Fibroblast of lung (primary cell): Measurements from ENCODE around the gene KIF16B. TPM values are rescaled to one million over a fixed set of nuclear protein-coding genes. Genes with fewer than 3 reads are reported as not detected.

Source experiments
- DNase-seq, 2 donors: peaks; one replicate each; pipeline versions ENCODE4 v3.0.0 to v3.0.0-alpha.2; 2010; ENCODE audit warnings: low read depth in 2 of 2
- H2AFZ ChIP-seq: 2 replicates; pipeline ENCODE4 v1.5.1; 2012; ENCODE audit warnings: low read length, control low read depth, inconsistent platforms
- H3K27ac ChIP-seq: 2 replicates; pipeline ENCODE4 v1.5.1; 2011; ENCODE audit warnings: low read length, control low read depth; ENCODE audit not compliant: insufficient read depth
- H3K27me3 ChIP-seq: 2 replicates; pipeline ENCODE4 v1.5.1; 2011; ENCODE audit warnings: mild to moderate bottlenecking, low read length; ENCODE audit not compliant: control insufficient read depth, insufficient read depth
- H3K36me3 ChIP-seq: 2 replicates; pipeline ENCODE4 v1.5.1; 2011; ENCODE audit warnings: low read length; ENCODE audit not compliant: control insufficient read depth, insufficient read depth
- H3K4me1 ChIP-seq: 2 replicates; pipeline ENCODE4 v1.5.1; 2011; ENCODE audit warnings: low read length; ENCODE audit not compliant: control insufficient read depth, insufficient read depth; ENCODE audit errors: extremely low read depth
- H3K4me2 ChIP-seq: 2 replicates; pipeline ENCODE4 v1.5.1; 2011; ENCODE audit warnings: low read length, control low read depth; ENCODE audit not compliant: insufficient read depth; ENCODE audit errors: extremely low read depth
- H3K4me3 ChIP-seq, 4 experiments: fragments of 200-600 bp in 1 of 4; sonication (generic) in 1 of 4; replicated peaks in 1 of 4; 2 replicates each; pipeline ENCODE4 v1.5.1; 2011 to 2016; ENCODE audit warnings: low read length in 4 of 4, low read depth in 3 of 4, mild to moderate bottlenecking in 3 of 4, control low read depth in 2 of 4, inconsistent platforms in 1 of 4, mixed read lengths in 1 of 4; ENCODE audit not compliant: insufficient read depth in 1 of 4; ENCODE audit errors: control extremely low read depth in 1 of 4
- H3K79me2 ChIP-seq: 2 replicates; pipeline ENCODE4 v1.5.1; 2012; ENCODE audit warnings: mild to moderate bottlenecking, low read length, inconsistent platforms; ENCODE audit not compliant: control insufficient read depth, insufficient read depth
- H3K9ac ChIP-seq: 2 replicates; pipeline ENCODE4 v1.5.1; 2011; ENCODE audit warnings: mild to moderate bottlenecking, low read length, control low read depth; ENCODE audit not compliant: insufficient read depth
- H3K9me3 ChIP-seq: 2 replicates; pipeline ENCODE4 v1.5.1; 2012; ENCODE audit warnings: low read depth, low read length; ENCODE audit not compliant: control insufficient read depth, insufficient read depth
- H4K20me1 ChIP-seq: 2 replicates; pipeline ENCODE4 v1.5.1; 2011; ENCODE audit warnings: low read length; ENCODE audit not compliant: control insufficient read depth, insufficient read depth; ENCODE audit errors: extremely low read depth
- EZH2 ChIP-seq: IDR thresholded peaks from 2 replicates; pipeline ENCODE4 v1.5.1; 2012; ENCODE audit warnings: low read length, control low read depth, mild to moderate bottlenecking; ENCODE audit errors: missing control alignments
- polyA plus RNA-seq, 2 donors: library from polyadenylated mRNA; depleted of rRNA in 1 of 2; stranded (reverse) in 1 of 2; unstranded in 1 of 2; fragments of >200 nt; gene quantifications; 2 replicates each; pipeline ENCODE4 v1.2.1, GENCODE V29; 2011 to 2012; ENCODE audit warnings: missing spikeins in 1 of 2
- total RNA-seq: library from RNA; depleted of rRNA; stranded (reverse); fragments of >200 nt; gene quantifications from 2 replicates; pipeline ENCODE4 v1.2.1, GENCODE V29; 2014
- TF ChIP-seq, protein P1 (sequence below), 2 donors: IDR thresholded peaks in 1 of 2; conservative IDR thresholded peaks in 1 of 2; 1 replicate in 1 of 2; 2 replicates in 1 of 2; pipeline ENCODE4 v1.5.1; 2011 to 2012; ENCODE audit warnings: low read length in 2 of 2, control low read depth in 1 of 2, inconsistent platforms in 1 of 2, low read depth in 1 of 2, mild to moderate bottlenecking in 1 of 2

Gene KIF16B
- total and polyA plus RNA-seq, 2 donors (not counting 1 experiment from before 2014, with no cell fraction given), result 7.7 to 17.3 TPM

DNA sequence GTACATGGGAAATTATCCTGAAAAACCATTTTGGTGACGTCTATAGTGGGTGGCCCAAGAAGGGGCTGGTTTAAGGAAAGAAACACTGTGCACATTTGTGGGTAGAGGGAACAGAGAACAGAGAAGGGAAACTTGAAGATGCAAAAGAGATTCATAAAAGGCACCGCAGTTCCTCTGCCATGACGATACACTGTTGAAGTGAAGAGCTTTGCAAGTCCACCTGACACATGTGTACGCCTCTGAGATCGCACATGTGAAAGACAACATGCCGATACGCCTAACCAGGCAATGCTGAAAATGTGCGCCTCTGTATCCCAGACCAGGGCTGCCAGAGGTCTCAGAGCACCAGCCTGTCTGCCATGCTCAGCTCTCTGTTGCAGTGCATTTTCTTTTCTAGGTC is 180.9 kb downstream of the KIF16B start:
- no peak overlapping the region for H2AFZ ChIP-seq
- no peak overlapping the region for H3K4me2 ChIP-seq
- no peak overlapping the region for H3K27ac ChIP-seq
- H3K79me2 ChIP-seq, result no peaks in the 10 kb centered on the region
- H4K20me1 ChIP-seq, result no peaks in the 10 kb centered on the region
- H3K9ac ChIP-seq, result no peak overlapping the region
- no peak for DNase-seq
- H3K9me3 ChIP-seq, result no peaks in the 10 kb centered on the region
- no peaks in the 10 kb centered on the region for H3K4me1 ChIP-seq
- H3K27me3 ChIP-seq, result no peaks in the 10 kb centered on the region
- TF ChIP-seq, protein P1, sequence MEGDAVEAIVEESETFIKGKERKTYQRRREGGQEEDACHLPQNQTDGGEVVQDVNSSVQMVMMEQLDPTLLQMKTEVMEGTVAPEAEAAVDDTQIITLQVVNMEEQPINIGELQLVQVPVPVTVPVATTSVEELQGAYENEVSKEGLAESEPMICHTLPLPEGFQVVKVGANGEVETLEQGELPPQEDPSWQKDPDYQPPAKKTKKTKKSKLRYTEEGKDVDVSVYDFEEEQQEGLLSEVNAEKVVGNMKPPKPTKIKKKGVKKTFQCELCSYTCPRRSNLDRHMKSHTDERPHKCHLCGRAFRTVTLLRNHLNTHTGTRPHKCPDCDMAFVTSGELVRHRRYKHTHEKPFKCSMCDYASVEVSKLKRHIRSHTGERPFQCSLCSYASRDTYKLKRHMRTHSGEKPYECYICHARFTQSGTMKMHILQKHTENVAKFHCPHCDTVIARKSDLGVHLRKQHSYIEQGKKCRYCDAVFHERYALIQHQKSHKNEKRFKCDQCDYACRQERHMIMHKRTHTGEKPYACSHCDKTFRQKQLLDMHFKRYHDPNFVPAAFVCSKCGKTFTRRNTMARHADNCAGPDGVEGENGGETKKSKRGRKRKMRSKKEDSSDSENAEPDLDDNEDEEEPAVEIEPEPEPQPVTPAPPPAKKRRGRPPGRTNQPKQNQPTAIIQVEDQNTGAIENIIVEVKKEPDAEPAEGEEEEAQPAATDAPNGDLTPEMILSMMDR (conservative IDR thresholded peaks at IDR 0.05 in 1 of 2, IDR thresholded peaks at IDR 0.05 in 1 of 2; ENCODE audit: low read depth in 1 of 2, low read length in 2 of 2), result no peak
- no peak for TF ChIP-seq EZH2
- H3K4me3 ChIP-seq, result no peak overlapping the region
- no peaks in the 10 kb centered on the region for H3K36me3 ChIP-seq

GRCh38 chr20:16390991-16391390 is 182.3 kb downstream of the KIF16B start:
- TF ChIP-seq, protein P1 (conservative IDR thresholded peaks at IDR 0.05 in 1 of 2, IDR thresholded peaks at IDR 0.05 in 1 of 2; ENCODE audit: low read depth in 1 of 2, low read length in 2 of 2), result no peak
- TF ChIP-seq EZH2, result no peak
- Histone ChIP-seq H3K4me3 (no peak overlapping the region), H3K27ac (no peak overlapping the region), H3K9me3 (no peaks in the 10 kb centered on the region), H2AFZ (no peak overlapping the region), H3K79me2 (no peaks in the 10 kb centered on the region), H3K4me1 (no peaks in the 10 kb centered on the region), H3K4me2 (no peak overlapping the region), H3K36me3 (no peaks in the 10 kb centered on the region), H3K27me3 (no peaks in the 10 kb centered on the region), H4K20me1 (no peaks in the 10 kb centered on the region), H3K9ac (no peak overlapping the region)
- DNase-seq, result no peak

DNA sequence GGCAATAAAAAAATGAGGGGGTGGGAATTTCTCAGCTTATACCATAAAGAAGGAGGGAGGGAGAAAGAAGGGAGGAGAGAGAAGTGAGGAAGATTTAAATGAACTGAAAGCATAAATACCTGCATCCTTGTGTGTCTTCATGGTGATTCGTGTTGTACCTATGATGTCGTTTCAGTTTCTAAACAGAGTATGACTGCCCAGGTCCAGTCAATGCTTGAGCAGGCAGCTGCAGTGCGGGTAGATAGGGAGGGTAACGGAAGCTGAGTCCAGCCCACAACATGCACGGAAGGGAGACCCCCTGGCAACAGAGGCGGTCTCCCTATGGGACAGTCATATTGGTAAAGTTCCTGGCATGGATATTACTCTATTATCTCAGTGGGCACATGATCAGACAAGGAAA is 184.5 kb downstream of the KIF16B start:
- no peak for TF ChIP-seq EZH2
- TF ChIP-seq, protein P1 (conservative IDR thresholded peaks at IDR 0.05 in 1 of 2, IDR thresholded peaks at IDR 0.05 in 1 of 2; ENCODE audit: low read depth in 1 of 2, low read length in 2 of 2), result no peak
- Histone ChIP-seq H3K4me1 (no peaks in the 10 kb centered on the region), H3K9me3 (no peaks in the 10 kb centered on the region), H3K9ac (no peak overlapping the region), H3K4me3 (no peak overlapping the region), H3K27ac (no peak overlapping the region), H4K20me1 (no peaks in the 10 kb centered on the region), H3K27me3 (no peaks in the 10 kb centered on the region), H3K4me2 (no peak overlapping the region), H2AFZ (no peak overlapping the region), H3K79me2 (no peaks in the 10 kb centered on the region), H3K36me3 (no peaks in the 10 kb centered on the region)
- DNase-seq, result no peak
